ENCODE measurements around the gene PRR13.

- TF ChIP-seq SIN3A (IDR thresholded peaks at IDR 0.05; ENCODE audit: borderline replicate concordance, low read depth, low read length) (no peak), CTCF (IDR thresholded peaks at IDR 0.05) (no peak), CHD2 (IDR thresholded peaks at IDR 0.05; ENCODE audit: low read length, partially characterized antibody) (no peak), SMC3 (IDR thresholded peaks at IDR 0.05; ENCODE audit: low read depth, low read length) (no peak), USF2 (IDR thresholded peaks at IDR 0.05; ENCODE audit: borderline replicate concordance, low read depth, low read length) (no peak), REST (IDR thresholded peaks at IDR 0.05; ENCODE audit: low read depth, low read length) (no peak), MAX (IDR thresholded peaks at IDR 0.05; ENCODE audit: low read depth) (no peak), JUND (IDR thresholded peaks at IDR 0.05) (no peak), FOXJ3 (CRISPR knock-in tag; IDR thresholded peaks at IDR 0.05) (no peak), POLR2AphosphoS5 (IDR thresholded peaks at IDR 0.05; ENCODE audit: low read depth, low read length) (no peak), GABPA (IDR thresholded peaks at IDR 0.05; ENCODE audit: low read depth) (no peak), YY1 (IDR thresholded peaks at IDR 0.05; ENCODE audit: low read depth) (no peak), EZH2phosphoT487 (IDR thresholded peaks at IDR 0.05; ENCODE audit: borderline replicate concordance, low read depth) (no peak), TAF1 (IDR thresholded peaks at IDR 0.05; ENCODE audit: borderline replicate concordance, low read depth, low read length) (no peak)
Observed at GRCh38 chr12:53428741-53429140, 12.8 kb upstream of the PRR13 start.
